OCI-LY3 (cell line): ENCODE results near the gene SLC16A11.

ENCODE experiments used
- EZH2phosphoT487 ChIP-seq: fragments of 200-600 bp; shearing (Covaris generic); IDR thresholded peaks from 2 replicates; pipeline ENCODE4 v1.6.1; 2018; ENCODE audit warnings: antibody characterized with exemption, mixed run types, low read depth
- TF ChIP-seq, protein P1 (sequence below): fragments of 200-600, 300-600 bp; sonication (generic); IDR thresholded peaks from 2 replicates; pipeline ENCODE4 v1.5.1; 2014; ENCODE audit warnings: antibody characterized with exemption, low read length, low read depth

DNA sequence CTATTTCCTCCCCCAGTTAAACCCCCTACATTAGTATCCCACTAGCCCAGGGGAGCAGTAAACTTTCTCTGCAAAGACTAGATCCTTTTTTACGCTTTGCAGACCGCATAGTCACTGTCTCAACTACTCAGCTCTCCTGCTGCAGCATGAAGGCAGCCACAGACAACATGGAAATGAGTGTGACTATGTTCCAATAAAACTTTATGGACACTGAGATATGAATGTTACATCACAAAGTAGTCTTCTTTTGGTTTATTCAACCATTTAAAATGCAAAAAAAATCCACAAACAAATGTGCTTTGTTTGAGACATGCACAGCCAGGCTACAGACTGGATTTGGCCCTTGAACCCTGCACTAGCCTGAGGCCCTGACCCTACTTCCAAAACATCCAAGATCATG lies 33.4 kb downstream of the SLC16A11 start:
- TF ChIP-seq, protein P1, sequence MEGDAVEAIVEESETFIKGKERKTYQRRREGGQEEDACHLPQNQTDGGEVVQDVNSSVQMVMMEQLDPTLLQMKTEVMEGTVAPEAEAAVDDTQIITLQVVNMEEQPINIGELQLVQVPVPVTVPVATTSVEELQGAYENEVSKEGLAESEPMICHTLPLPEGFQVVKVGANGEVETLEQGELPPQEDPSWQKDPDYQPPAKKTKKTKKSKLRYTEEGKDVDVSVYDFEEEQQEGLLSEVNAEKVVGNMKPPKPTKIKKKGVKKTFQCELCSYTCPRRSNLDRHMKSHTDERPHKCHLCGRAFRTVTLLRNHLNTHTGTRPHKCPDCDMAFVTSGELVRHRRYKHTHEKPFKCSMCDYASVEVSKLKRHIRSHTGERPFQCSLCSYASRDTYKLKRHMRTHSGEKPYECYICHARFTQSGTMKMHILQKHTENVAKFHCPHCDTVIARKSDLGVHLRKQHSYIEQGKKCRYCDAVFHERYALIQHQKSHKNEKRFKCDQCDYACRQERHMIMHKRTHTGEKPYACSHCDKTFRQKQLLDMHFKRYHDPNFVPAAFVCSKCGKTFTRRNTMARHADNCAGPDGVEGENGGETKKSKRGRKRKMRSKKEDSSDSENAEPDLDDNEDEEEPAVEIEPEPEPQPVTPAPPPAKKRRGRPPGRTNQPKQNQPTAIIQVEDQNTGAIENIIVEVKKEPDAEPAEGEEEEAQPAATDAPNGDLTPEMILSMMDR = no peak
- no peak for TF ChIP-seq EZH2phosphoT487
